Left lobe of liver (tissue), 2 donors: Measurements from ENCODE around the gene BRINP1. TPM values are rescaled to one million over a fixed set of nuclear protein-coding genes. Genes with fewer than 3 reads are reported as not detected.

Experiments
- ATAC-seq: fragments of 200-7000 bp; cut with Tn5 transposase; one replicate; pipeline ENCODE4 v1.9.1; 2020; ENCODE audit warnings: mild to moderate bottlenecking, moderate library complexity
- DNase-seq: peaks from one replicate; pipeline ENCODE4 v3.0.0-alpha.2; 2020; ENCODE audit warnings: low spot score
- total RNA-seq: library from RNA; stranded (reverse); gene quantifications from one replicate; pipeline ENCODE4 v1.2.1, GENCODE V29; 2021
- donor health status: DM: no; HTN: no; CAD: no; lungs with moderate emphysema.
- donor health status: DM: no; HTN: yes; CAD: no.

The BRINP1 gene
- total RNA-seq, 1 donor from 2014 or later: 0.25 TPM

GRCh38 chr9:119154527-119154926 is 214.7 kb downstream of the BRINP1 start:
- DNase-seq (no peak), ATAC-seq (no peak)

GRCh38 chr9:119153402-119153801 is 215.8 kb downstream of the BRINP1 start:
- no peak for ATAC-seq

GRCh38 chr9:119148855-119149254 is 220.4 kb downstream of the BRINP1 start:
- ATAC-seq (no peak), DNase-seq (no peak)

More at GRCh38 chr9:119153402-119153801, 215.8 kb downstream of the BRINP1 start:
- DNase-seq: no peak

DNA sequence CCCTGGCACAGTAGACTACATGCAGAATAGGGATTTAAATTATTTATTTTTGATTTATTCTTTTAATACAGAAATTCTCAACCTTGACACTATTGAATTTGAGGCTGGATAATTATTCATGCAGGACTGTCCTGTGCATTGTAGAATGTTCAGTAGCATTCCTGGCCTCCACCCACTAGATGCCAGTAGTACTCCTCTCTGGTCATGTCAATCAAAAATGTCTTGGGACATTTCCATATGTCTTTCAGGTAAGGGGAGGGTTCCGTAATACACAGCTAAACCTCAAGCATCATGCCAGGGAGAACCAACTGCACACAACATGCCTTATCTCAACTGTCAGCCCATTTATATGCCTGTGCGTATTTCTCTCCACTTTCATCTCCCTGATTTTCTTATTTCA is 231.8 kb downstream of the BRINP1 start:
- ATAC-seq: no peak
- no peak for DNase-seq

DNA sequence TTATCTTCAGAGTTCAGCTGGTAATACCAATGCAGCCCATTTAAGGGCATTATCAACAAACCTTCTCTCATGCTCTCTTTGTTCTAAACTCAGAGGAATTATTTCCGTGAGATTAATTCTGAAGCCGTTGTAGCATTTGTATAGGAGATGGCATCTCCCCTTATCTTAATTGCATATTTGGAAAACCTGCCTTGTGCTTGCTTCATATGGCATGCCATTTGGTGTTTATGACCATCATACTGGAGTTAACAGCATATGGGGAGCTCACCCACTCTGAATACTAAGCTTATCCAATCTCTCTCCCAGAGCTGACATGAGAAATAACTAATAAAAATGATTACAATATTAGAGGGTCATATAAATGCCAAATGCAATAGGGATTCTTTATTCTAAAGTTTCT is 243.2 kb downstream of the BRINP1 start:
- DNase-seq (no peak), ATAC-seq (no peak)

- no peak for DNase-seq
- ATAC-seq: no peak
Measured at GRCh38 chr9:119121899-119122298, 247.3 kb downstream of the BRINP1 start.

DNA sequence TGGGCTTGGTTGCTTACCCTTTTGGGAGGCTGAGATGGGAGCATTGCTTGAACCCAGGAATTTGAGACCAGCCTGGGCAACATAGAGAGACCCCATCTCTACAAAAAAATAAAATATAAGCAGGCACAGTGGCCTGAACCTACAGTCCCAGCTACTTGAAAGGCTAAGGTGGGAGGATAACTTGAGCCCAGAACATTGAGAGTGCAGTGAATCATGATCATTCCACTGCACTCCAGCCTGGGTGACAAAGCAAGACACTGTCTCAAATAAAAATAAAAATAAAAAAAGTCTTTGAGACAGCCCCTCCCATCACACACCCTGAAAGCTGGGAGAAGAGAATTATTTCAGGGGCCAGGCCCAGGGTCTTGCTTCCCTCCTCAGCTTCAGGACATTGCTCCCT is 251.8 kb downstream of the BRINP1 start:
- DNase-seq (no peak), ATAC-seq (no peak)
